ENCODE results near the gene ITPR1.

GRCh38 chr3:4514321-4514720, 21.2 kb downstream of the ITPR1 start:
- no peak for TF ChIP-seq CTCF (IDR thresholded peaks at IDR 0.05; ENCODE audit: low read depth, low read length, missing input control)
- no peak for TF ChIP-seq MAX (IDR thresholded peaks at IDR 0.05)
- TF ChIP-seq ZBTB33 (IDR thresholded peaks at IDR 0.05) = no peak
- TF ChIP-seq GABPA (IDR thresholded peaks at IDR 0.05 in 1 of 2, conservative IDR thresholded peaks at IDR 0.05 in 1 of 2) = no peak
- no peak for TF ChIP-seq RAD21 (IDR thresholded peaks at IDR 0.05)
- no peak for TF ChIP-seq TAF1 (conservative IDR thresholded peaks at IDR 0.05)
- no peak for TF ChIP-seq EGR1 (IDR thresholded peaks at IDR 0.05; ENCODE audit: low read depth in 2 of 2)
- no peak for TF ChIP-seq YY1 (IDR thresholded peaks at IDR 0.05)
- TF ChIP-seq REST (IDR thresholded peaks at IDR 0.05) = no peak
